Fibroblast of the conjunctiva (primary cell): ENCODE results near the gene BMAL2.

Source experiments
- DNase-seq: peaks from one replicate; pipeline ENCODE4 v3.0.0-alpha.2; 2010; ENCODE audit warnings: low read depth

The BMAL2 gene

GRCh38 chr12:27359578-27360340 is 27.1 kb downstream of the BMAL2 start:
- no peak for DNase-seq

GRCh38 chr12:27361372-27361771 is 28.7 kb downstream of the BMAL2 start:
- DNase-seq, result no peak

- DNase-seq, result no peak
Observed at GRCh38 chr12:27366621-27367020, 34.0 kb downstream of the BMAL2 start.

- no peak for DNase-seq
Observed at GRCh38 chr12:27367078-27367477, 34.4 kb downstream of the BMAL2 start.

GRCh38 chr12:27382171-27382795 is 49.6 kb downstream of the BMAL2 start:
- DNase-seq, result no peak
